ENCODE data around the gene PPID.
A peak's percentile ranks its signal among the peaks of the same experiment; 100 is the strongest.
"Not testable (repeated sequence)": the region's sequence is repeated elsewhere in the genome, so short reads cannot be mapped to it uniquely, and the experiment has no call there.

PPID gene

GRCh38 chr4:158722917-158723793 is at the start of gene PPID:
Gene PPID (minus strand): TSS chr4:158723396. CDS start chr4:158723288, 108 bp downstream.
- H3K36me3 Mint-ChIP-seq, result peaks cover 54% of the 10 kb centered on the region
- H3K27ac Mint-ChIP-seq, result peak within 1 kb of the TSS; percentile 96
- peak within 1 kb of the TSS; percentile 92 for H3K4me3 Mint-ChIP-seq

GRCh38 chr4:158771776-158772175 is 48.6 kb upstream of the PPID start:
- H3K27ac Mint-ChIP-seq, result peak overlapping the region; percentile 48
- H3K4me1 Mint-ChIP-seq, result peaks cover 37% of the 10 kb centered on the region
- peaks cover 6% of the 10 kb centered on the region for H3K36me3 Mint-ChIP-seq
- H3K9me3 Mint-ChIP-seq, result no peaks in the 10 kb centered on the region
- H3K4me3 Mint-ChIP-seq, result peak overlapping the region; percentile 99
- DNase-seq (ENCODE audit: low spot score in 2 of 2) (no peak), ATAC-seq (no peak)

More at GRCh38 chr4:158722917-158723793, at the start of gene PPID:
- ATAC-seq (peak; percentile 87), DNase-seq (ENCODE audit: low spot score in 2 of 2) (peak; percentile 71 to 93)
- no peaks in the 10 kb centered on the region for H3K9me3 Mint-ChIP-seq
- H3K4me1 Mint-ChIP-seq, result peaks cover 47% of the 10 kb centered on the region

GRCh38 chr4:158770671-158771070 is 47.5 kb upstream of the PPID start:
- H3K4me3 Mint-ChIP-seq, result peak overlapping the region; percentile 99
- no peak overlapping the region for H3K27ac Mint-ChIP-seq
- no peaks in the 10 kb centered on the region for H3K9me3 Mint-ChIP-seq
- DNase-seq (ENCODE audit: low spot score in 2 of 2), result no peak
- H3K4me1 Mint-ChIP-seq, result peaks cover 37% of the 10 kb centered on the region
- ATAC-seq, result no peak
- H3K36me3 Mint-ChIP-seq, result peaks cover 6% of the 10 kb centered on the region

GRCh38 chr4:158769175-158769921 is 46.2 kb upstream of the PPID start:
- H3K36me3 Mint-ChIP-seq, result peaks cover 6% of the 10 kb centered on the region
- peak; percentile 72 for ATAC-seq
- H3K4me3 Mint-ChIP-seq, result peak overlapping the region; percentile 99
- peaks cover 30% of the 10 kb centered on the region for H3K4me1 Mint-ChIP-seq
- H3K27ac Mint-ChIP-seq, result peak overlapping the region; percentile 96
- peak; percentile 21 to 78 for DNase-seq (ENCODE audit: low spot score in 2 of 2)
- no peaks in the 10 kb centered on the region for H3K9me3 Mint-ChIP-seq

- DNase-seq (ENCODE audit: low spot score in 2 of 2), result peak; percentile 46 to 81
- Mint-ChIP-seq H3K4me3 (peak within 1 kb of the TSS; percentile 99), H3K4me1 (peaks cover 30% of the 10 kb centered on the region), H3K27ac (peak within 1 kb of the TSS; percentile 96), H3K9me3 (no peaks in the 10 kb centered on the region), H3K36me3 (peaks cover 6% of the 10 kb centered on the region)
- peak; percentile 86 for ATAC-seq
These were observed 45.5 kb upstream of the PPID start, which contains the start of gene FNIP2 for GRCh38 chr4:158768555-158769174. Gene FNIP2 (plus strand): TSS chr4:158769026. CDS start chr4:158769213, 187 bp downstream.

- Mint-ChIP-seq H3K4me3 (peak overlapping the region; percentile 99), H3K4me1 (peaks cover 33% of the 10 kb centered on the region), H3K27ac (no peak overlapping the region), H3K36me3 (peaks cover 6% of the 10 kb centered on the region), H3K9me3 (no peaks in the 10 kb centered on the region)
- DNase-seq (ENCODE audit: low spot score in 2 of 2), result no peak
- peak; percentile 3 for ATAC-seq
These were observed 44.3 kb upstream of the PPID start for GRCh38 chr4:158767451-158767850.

- no peak overlapping the region for H3K4me3 Mint-ChIP-seq
- DNase-seq (ENCODE audit: low spot score in 2 of 2), result no peak
These were observed 43.3 kb upstream of the PPID start for GRCh38 chr4:158766434-158767044.

GRCh38 chr4:158763462-158763861 is 40.3 kb upstream of the PPID start:
- ATAC-seq, result no peak
- no peak overlapping the region for H3K27ac Mint-ChIP-seq
- H3K4me3 Mint-ChIP-seq, result no peak overlapping the region

More at GRCh38 chr4:158766434-158767044, 43.3 kb upstream of the PPID start:
- H3K9me3 Mint-ChIP-seq, result no peaks in the 10 kb centered on the region
- ATAC-seq, result no peak
- no peak overlapping the region for H3K27ac Mint-ChIP-seq
- H3K36me3 Mint-ChIP-seq, result peaks cover 6% of the 10 kb centered on the region
- H3K4me1 Mint-ChIP-seq, result peaks cover 31% of the 10 kb centered on the region

GRCh38 chr4:158762553-158762952 is 39.4 kb upstream of the PPID start:
- Mint-ChIP-seq H3K36me3 (no peaks in the 10 kb centered on the region), H3K27ac (no peak overlapping the region), H3K4me1 (peaks cover 20% of the 10 kb centered on the region), H3K4me3 (no peak overlapping the region), H3K9me3 (no peaks in the 10 kb centered on the region)
- ATAC-seq (no peak), DNase-seq (ENCODE audit: low spot score in 2 of 2) (no peak)

More at GRCh38 chr4:158763462-158763861, 40.3 kb upstream of the PPID start:
- DNase-seq (ENCODE audit: low spot score in 2 of 2), result no peak
- peaks cover 27% of the 10 kb centered on the region for H3K4me1 Mint-ChIP-seq
- H3K9me3 Mint-ChIP-seq, result no peaks in the 10 kb centered on the region
- no peaks in the 10 kb centered on the region for H3K36me3 Mint-ChIP-seq

GRCh38 chr4:158760866-158761265 is 37.7 kb upstream of the PPID start:
- Mint-ChIP-seq H3K27ac (no peak overlapping the region), H3K4me1 (peaks cover 15% of the 10 kb centered on the region), H3K9me3 (no peaks in the 10 kb centered on the region), H3K36me3 (no peaks in the 10 kb centered on the region), H3K4me3 (no peak overlapping the region)
- DNase-seq (ENCODE audit: low spot score in 2 of 2) (no peak), ATAC-seq (peak; percentile 94)

- not testable (repeated sequence) for H3K4me3 Mint-ChIP-seq; H3K9me3 Mint-ChIP-seq; H3K36me3 Mint-ChIP-seq; DNase-seq (ENCODE audit: low spot score in 2 of 2); H3K27ac Mint-ChIP-seq; ATAC-seq
- peaks cover 15% of the 10 kb centered on the region for H3K4me1 Mint-ChIP-seq
These were observed 36.3 kb upstream of the PPID start for GRCh38 chr4:158759539-158759938.

- ATAC-seq, result no peak
- Mint-ChIP-seq H3K4me1 (peaks cover 15% of the 10 kb centered on the region), H3K27ac (no peak overlapping the region), H3K4me3 (no peak overlapping the region), H3K36me3 (no peaks in the 10 kb centered on the region), H3K9me3 (no peaks in the 10 kb centered on the region)
- no peak for DNase-seq (ENCODE audit: low spot score in 2 of 2)
These were observed 35.5 kb upstream of the PPID start for GRCh38 chr4:158758703-158759102.

- no peaks in the 10 kb centered on the region for H3K9me3 Mint-ChIP-seq
- no peak overlapping the region for H3K27ac Mint-ChIP-seq
- H3K4me1 Mint-ChIP-seq, result peaks cover 15% of the 10 kb centered on the region
- no peak for ATAC-seq
- no peak overlapping the region for H3K4me3 Mint-ChIP-seq
- no peaks in the 10 kb centered on the region for H3K36me3 Mint-ChIP-seq
- no peak for DNase-seq (ENCODE audit: low spot score in 2 of 2)
These were observed 34.9 kb upstream of the PPID start for GRCh38 chr4:158758142-158758541.

- H3K4me3 Mint-ChIP-seq, result no peak overlapping the region
- ATAC-seq (no peak), DNase-seq (ENCODE audit: low spot score in 2 of 2) (no peak)
- H3K9me3 Mint-ChIP-seq, result no peaks in the 10 kb centered on the region
- peaks cover 6% of the 10 kb centered on the region for H3K4me1 Mint-ChIP-seq
- H3K27ac Mint-ChIP-seq, result no peak overlapping the region
- no peaks in the 10 kb centered on the region for H3K36me3 Mint-ChIP-seq
These were observed 33.4 kb upstream of the PPID start for GRCh38 chr4:158756588-158756987.

GRCh38 chr4:158755819-158756218 is 32.6 kb upstream of the PPID start:
- H3K9me3 Mint-ChIP-seq; H3K4me1 Mint-ChIP-seq; DNase-seq (ENCODE audit: low spot score in 2 of 2); H3K27ac Mint-ChIP-seq; ATAC-seq; H3K4me3 Mint-ChIP-seq; H3K36me3 Mint-ChIP-seq: not testable (repeated sequence)

Measured in stimulated activated effector memory CD8-positive, alpha-beta T cell treated with anti-CD3 and anti-CD28 coated beads, Interleukin-12 subunit alpha, Interleukin-12 subunit beta, amount 100 ng/mL, for 72 hours (primary cell).